NCI-H2171 (cell line): Measurements from ENCODE around the gene MARK4.

Experiments used
- DNase-seq: peaks from one replicate; lab custom pipeline; 2025; lab: John Stamatoyannopoulos, UW

Gene MARK4

GRCh38 chr19:45273521-45273855 is 22.4 kb downstream of the MARK4 start:
- DNase-seq = no peak

DNA sequence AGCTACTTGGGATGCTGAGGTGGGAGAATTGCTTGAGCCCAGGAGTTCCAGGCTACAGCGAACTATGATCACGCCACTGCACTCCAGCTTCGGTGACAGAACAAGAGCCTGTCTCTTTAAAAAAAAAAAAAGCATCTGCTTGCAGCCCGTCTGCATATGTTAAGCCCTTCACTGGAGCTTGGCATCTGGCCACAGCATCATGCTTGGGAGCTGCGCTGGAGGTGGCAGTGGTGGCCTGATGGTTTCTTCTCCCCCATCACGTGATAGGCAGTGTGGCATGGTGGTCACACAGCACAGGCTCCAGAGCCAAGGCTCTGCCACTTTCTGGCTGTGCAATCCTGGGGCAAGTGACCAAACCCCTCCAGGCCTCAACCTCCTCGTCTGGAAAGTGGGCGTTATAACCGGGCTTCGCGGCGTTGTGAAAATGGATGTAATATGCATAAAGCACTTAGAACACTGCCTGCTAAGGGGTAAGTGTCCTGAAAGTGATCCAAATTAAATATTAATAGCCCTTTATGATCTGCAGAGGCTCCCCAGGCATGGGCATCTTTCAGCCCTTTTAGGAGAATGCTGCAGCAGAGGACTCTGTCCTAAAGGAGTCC is 24.4 kb downstream of the MARK4 start:
- DNase-seq = peak; percentile 92

- DNase-seq = peak; percentile 96
Measured at GRCh38 chr19:45276284-45276687, 25.2 kb downstream of the MARK4 start.

DNA sequence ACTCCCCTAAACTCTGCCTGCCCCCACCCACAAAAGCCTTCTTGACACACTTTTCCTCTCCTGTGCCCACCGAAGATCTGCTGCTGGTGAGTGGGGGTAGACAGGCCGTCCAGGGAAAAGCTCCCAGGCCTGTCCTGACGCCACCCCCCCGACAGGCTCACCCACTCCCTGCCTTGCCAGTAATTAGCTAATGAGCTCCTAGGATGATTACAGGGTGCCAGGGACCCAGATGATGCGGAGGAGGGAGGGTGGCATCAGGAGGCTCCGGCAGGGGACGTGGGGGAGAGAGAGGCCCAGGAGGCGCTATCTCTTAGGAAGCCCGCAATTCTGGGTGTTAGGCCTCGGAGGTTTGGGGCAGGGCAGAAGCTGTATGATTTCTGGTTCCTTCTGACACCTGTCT is 27.0 kb downstream of the MARK4 start:
- no peak for DNase-seq

- no peak for DNase-seq
Measured at GRCh38 chr19:45279587-45280192, 28.6 kb downstream of the MARK4 start.

DNA sequence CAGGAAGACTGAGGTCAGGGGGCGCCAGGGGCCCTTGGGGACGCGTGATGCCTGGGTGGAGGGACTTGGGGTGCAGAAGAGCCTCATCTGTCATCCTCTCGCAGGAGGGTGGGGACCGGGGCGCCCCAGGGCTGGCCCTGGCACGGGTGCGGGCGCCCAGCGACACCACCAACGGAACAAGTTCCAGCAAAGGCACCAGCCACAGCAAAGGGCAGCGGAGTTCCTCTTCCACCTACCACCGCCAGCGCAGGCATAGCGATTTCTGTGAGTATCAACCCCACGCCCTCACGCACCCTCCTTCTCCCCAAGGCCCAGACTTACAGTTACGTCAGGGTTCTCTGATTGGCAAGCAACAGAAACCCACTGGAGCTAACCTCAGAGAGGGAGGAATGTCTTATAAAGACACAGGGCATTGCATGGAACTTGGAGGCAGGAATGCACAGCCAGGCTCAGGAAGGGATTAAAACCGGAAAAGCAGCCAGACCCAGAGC is 29.4 kb downstream of the MARK4 start:
- DNase-seq = no peak

DNA sequence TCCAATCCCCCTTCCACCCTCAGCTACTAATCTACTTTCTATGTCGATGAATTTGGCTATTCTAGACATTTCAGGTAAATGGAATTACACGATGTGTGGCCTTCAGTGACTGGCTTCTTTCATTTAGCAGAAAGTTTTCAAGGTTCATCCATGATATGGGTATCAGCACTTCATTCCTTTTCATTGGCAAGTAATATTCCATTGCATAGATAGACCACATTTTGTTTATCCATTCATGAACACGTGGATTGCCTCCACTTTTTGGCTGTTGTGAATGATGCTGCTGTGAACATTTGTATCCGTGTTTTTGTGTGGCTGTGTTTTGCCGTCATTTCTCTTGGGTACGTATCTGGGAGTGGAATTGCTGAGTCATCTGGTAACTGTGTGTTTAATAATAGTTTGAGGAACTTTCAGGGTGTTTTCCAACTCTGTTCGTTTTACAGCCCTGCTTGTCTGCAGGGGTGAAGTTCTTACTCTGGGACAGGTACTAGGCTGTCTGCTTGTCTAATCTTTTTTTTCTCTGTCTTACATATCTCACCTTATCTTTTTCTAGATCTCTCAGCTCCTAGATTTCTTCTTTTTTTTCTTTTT is 32.5 kb downstream of the MARK4 start:
- DNase-seq = no peak

GRCh38 chr19:45290381-45290931 is 39.4 kb downstream of the MARK4 start:
- DNase-seq = no peak

DNA sequence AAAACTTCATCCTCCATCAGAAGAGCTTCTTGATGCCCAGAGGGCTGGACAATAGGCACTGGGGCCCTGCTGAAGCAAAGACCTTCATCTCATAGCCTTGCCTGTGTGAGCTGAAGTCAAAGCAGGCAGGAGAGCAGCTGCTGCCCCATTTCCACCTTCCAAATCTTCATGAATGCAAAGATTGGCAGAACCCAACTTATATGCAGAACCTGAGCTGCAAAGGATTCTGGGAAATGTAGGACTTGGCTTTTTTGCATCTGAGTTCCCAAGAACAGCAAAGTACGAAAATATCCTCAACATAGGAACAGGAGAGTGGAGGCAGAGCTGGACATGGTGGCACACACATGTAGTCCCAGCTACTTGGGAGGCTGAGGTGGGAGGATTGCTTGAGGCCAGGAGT is 40.8 kb downstream of the MARK4 start:
- DNase-seq = no peak

DNA sequence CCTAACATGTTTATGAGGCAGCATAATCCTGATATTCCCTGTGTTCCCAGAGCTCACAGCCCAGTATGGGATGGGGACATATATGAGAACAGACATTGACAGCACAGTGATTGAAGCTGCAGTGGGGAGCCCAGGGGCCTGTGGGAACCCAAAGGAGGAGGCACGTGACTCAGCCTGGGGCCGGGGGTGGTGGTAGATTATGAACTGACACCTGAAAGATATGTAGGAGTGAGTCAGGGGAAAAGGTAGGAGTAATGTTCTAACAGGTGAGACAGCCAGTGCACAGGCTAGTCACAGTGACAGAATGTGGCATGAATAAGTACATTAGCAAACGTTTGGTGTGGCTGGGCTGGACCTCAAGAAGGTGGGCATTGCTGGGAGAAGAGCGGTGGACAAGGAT is 42.6 kb downstream of the MARK4 start:
- no peak for DNase-seq

- no peak for DNase-seq
Measured at GRCh38 chr19:45294291-45295029, 43.4 kb downstream of the MARK4 start.

DNA sequence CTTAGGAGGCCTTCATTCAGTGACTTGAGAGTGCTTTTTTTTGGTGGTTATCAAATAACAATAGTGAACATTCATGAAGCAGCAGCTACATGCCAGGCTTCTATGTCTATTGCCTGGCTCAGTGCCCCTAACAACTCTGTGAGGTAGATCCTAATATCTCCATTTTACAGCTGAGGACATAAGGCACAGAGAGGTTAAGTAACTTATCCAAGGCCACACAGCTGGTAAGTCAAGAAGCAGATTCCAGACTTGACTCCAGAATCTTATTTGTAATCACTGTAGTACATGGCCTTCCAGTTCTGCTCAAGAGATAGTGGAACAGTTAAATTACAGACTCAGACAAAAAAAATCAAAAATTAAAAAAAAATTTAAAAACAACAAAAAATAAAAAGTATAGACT is 44.8 kb downstream of the MARK4 start:
- DNase-seq = no peak

- DNase-seq = no peak
Measured at GRCh38 chr19:45296355-45296754, 45.3 kb downstream of the MARK4 start.

- DNase-seq = no peak
Measured at GRCh38 chr19:45297674-45298073, 46.6 kb downstream of the MARK4 start.

- no peak for DNase-seq
Measured at GRCh38 chr19:45298264-45298663, 47.2 kb downstream of the MARK4 start.

DNA sequence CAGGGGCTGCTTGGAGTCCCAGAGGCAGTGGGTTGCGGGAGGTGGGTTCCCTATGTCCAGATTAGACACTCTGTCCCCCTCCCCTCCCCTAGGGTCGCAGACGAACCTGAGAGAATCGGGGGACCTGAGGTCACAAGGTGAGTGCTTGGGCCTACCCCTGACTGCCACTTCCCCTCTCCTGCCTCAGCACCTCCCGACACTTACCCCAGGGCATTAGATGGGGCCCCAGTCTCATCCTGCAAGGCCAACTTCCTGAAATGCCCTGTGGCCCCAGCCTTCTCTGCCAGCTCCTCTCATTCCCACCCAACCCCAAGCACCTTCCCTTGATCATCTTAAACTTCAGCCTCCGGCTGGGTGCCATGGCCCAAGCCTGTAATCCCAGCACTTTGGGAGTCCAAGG is 48.6 kb downstream of the MARK4 start:
- DNase-seq = no peak

DNA sequence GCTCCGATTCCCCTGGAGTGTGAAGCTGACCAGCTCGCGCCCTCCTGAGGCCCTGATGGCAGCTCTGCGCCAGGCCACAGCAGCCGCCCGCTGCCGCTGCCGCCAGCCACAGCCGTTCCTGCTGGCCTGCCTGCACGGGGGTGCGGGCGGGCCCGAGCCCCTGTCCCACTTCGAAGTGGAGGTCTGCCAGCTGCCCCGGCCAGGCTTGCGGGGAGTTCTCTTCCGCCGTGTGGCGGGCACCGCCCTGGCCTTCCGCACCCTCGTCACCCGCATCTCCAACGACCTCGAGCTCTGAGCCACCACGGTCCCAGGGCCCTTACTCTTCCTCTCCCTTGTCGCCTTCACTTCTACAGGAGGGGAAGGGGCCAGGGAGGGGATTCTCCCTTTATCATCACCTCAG is 51.3 kb downstream of the MARK4 start:
- DNase-seq = no peak

DNA sequence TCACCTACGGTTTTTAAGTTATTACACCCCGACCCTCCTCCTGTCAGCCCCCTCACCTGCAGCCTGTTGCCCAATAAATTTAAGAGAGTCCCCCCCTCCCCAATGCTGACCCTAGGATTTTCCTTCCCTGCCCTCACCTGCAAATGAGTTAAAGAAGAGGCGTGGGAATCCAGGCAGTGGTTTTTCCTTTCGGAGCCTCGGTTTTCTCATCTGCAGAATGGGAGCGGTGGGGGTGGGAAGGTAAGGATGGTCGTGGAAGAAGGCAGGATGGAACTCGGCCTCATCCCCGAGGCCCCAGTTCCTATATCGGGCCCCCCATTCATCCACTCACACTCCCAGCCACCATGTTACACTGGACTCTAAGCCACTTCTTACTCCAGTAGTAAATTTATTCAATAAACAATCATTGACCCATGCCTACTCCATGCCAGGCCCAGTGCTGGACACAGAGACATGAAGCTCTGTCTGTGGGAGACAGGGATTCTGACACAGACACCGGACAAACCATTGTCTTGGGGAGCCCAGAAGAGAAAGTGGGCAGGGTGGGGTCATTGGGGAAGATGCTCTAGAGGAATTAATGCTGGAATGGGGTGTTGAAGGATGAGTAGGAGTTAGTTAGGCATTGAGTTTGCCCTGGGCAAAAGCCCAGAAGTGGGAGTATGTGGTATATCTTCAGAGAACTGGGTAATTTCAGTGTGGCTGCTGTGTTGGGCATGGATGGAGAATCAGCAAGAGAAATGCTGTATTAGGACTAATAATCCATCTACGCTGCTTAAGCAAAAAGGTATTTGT is 52.4 kb downstream of the MARK4 start:
- no peak for DNase-seq

DNA sequence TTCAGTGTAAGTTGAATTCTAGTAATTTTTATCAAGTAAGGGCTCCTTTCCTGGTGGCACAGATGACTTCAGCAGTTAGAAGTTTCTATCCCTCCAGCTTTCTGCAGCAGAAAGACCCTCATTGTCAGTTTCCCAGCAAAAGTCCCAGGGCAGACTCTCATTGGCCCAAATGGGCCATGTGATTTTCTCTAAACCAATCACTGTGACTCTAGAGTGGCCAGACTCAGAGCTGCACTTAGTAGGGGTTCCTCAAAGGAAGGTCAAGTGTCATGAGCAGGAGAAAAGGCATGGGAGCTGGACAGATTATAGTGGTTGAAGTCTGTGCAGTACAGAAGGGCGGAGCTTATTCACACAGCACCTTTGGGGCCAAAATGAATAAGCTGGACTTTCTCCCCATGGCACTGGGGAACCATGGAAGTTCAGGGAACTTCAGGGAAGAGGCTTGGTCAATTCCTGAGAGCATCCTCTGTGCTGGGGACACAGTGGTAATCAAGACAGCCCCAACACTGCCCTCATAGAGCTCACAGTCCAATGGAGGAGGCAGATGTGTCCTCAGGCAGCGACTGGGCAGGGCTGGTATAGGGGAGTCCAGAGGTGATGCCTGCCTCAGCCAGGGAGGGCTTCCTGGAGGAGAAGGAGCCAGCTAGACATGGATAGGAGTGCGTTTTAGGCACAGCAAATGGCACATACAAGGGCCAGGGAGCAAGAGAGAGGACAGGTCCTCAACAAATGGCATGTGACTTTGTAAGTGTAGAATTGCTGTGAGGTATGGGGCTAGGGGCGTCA is 53.3 kb downstream of the MARK4 start:
- DNase-seq = no peak

DNA sequence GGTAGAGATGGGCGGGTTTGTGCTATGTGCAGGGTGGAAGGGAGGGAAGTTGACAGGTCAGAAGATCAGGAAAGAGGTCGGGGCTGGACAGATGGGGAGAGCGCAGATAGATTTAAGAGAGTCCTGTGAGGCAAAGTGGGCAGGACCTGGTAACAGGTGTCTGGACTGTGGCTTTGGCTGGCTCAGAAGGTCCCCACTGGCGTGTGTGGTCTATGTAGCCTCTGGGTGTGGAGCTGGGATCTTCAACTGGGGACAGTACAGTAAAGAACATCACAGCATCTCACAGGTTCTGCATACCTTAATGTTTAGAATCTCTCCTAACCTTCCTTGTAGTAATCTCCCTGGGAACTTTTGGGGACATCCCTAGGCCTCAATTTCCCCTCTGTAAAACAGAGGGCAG is 53.9 kb downstream of the MARK4 start:
- DNase-seq = no peak

DNA sequence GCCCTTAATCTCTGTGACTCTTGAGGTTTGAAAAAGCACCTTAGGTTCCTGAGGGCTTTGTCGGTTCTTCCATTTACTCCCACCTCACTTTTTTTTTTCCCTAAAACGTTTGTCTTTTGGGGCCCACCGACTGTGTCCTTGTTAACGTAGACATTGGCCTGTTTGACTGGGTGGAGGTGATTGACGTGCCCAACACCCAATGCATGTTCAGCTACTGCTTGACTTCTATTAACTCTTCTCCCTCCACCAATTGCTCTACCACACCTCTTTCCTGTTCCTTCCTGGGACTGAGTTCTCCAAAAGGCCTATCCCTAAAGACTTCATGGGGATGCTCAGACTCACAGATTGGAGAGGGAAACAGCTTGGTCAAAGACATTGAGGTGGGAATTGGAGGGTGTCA is 54.4 kb downstream of the MARK4 start:
- no peak for DNase-seq
